Hematopoietic multipotent progenitor cell treated with erythropoietin and hydrocortisone succinate and interleukin-3 and kit ligand, for 8 days (in vitro differentiated cells): ENCODE measurements around the gene MAN1C1.
"Not testable (repeated sequence)": the region's sequence is repeated elsewhere in the genome, so short reads cannot be mapped to it uniquely, and the experiment has no call there.

Experiments used
- DNase-seq: peaks from one replicate; pipeline ENCODE4 v3.0.0-alpha.2; 2015

Gene MAN1C1

GRCh38 chr1:25636141-25636540, 19.6 kb downstream of the MAN1C1 start:
- not testable (repeated sequence) for DNase-seq

- no peak for DNase-seq
Observed at GRCh38 chr1:25640646-25641328, 24.2 kb downstream of the MAN1C1 start.

GRCh38 chr1:25641329-25641725, 24.7 kb downstream of the MAN1C1 start:
- no peak for DNase-seq

- DNase-seq, result no peak
Observed at GRCh38 chr1:25641931-25642573, 25.5 kb downstream of the MAN1C1 start.

- DNase-seq, result peak; percentile 5
Observed at GRCh38 chr1:25642574-25643108, 26.1 kb downstream of the MAN1C1 start.

- no peak for DNase-seq
Observed at GRCh38 chr1:25643929-25644328, 27.3 kb downstream of the MAN1C1 start.

GRCh38 chr1:25644962-25645361, 28.4 kb downstream of the MAN1C1 start:
- DNase-seq, result no peak

- DNase-seq, result no peak
Observed at GRCh38 chr1:25645637-25646400, 29.2 kb downstream of the MAN1C1 start.

GRCh38 chr1:25647106-25647505, 30.5 kb downstream of the MAN1C1 start:
- no peak for DNase-seq

GRCh38 chr1:25647863-25648262, 31.3 kb downstream of the MAN1C1 start:
- no peak for DNase-seq

- DNase-seq, result no peak
Observed at GRCh38 chr1:25648681-25649440, 32.3 kb downstream of the MAN1C1 start.

- no peak for DNase-seq
Observed at GRCh38 chr1:25649505-25650288, 33.1 kb downstream of the MAN1C1 start.

- DNase-seq, result no peak
Observed at GRCh38 chr1:25650289-25650576, 33.6 kb downstream of the MAN1C1 start.

GRCh38 chr1:25651036-25651640, 34.5 kb downstream of the MAN1C1 start:
- DNase-seq, result no peak

GRCh38 chr1:25651824-25652741, 35.5 kb downstream of the MAN1C1 start:
- DNase-seq, result no peak

- DNase-seq, result no peak
Observed at GRCh38 chr1:25653558-25653957, 37.0 kb downstream of the MAN1C1 start.

- DNase-seq, result no peak
Observed at GRCh38 chr1:25654109-25654660, 37.6 kb downstream of the MAN1C1 start.

GRCh38 chr1:25657121-25657882, 40.7 kb downstream of the MAN1C1 start:
- DNase-seq, result no peak
